GM21381 (cell line): ENCODE data around the gene DND1.
"Not testable (repeated sequence)": the region's sequence is repeated elsewhere in the genome, so short reads cannot be mapped to it uniquely, and the experiment has no call there.

Source experiments
- ATAC-seq: cut with Tn5 transposase; IDR thresholded peaks from one replicate; pipeline ENCODE4 v1.9.1; 2021; ENCODE audit warnings: mild to moderate bottlenecking, moderate library complexity; ENCODE audit not compliant: unreplicated experiment

DND1 gene

GRCh38 chr5:140631831-140632365, 41.5 kb downstream of the DND1 start:
- peak; percentile 43 for ATAC-seq

GRCh38 chr5:140631036-140631417, 42.3 kb downstream of the DND1 start:
- ATAC-seq: no peak

GRCh38 chr5:140630292-140631035, 42.9 kb downstream of the DND1 start:
- ATAC-seq: no peak

GRCh38 chr5:140628711-140629110, 44.7 kb downstream of the DND1 start:
- ATAC-seq: no peak

- ATAC-seq: no peak
Observed at GRCh38 chr5:140627972-140628371, 45.4 kb downstream of the DND1 start.

GRCh38 chr5:140624886-140625285, 48.5 kb downstream of the DND1 start:
- not testable (repeated sequence) for ATAC-seq

GRCh38 chr5:140623061-140623460, 50.3 kb downstream of the DND1 start:
- ATAC-seq: not testable (repeated sequence)

- no peak for ATAC-seq
Observed at GRCh38 chr5:140622301-140622700, 51.1 kb downstream of the DND1 start.
